ENCODE results near the gene ATG2B. TPM values are rescaled to one million over a fixed set of nuclear protein-coding genes. Genes with fewer than 3 reads are reported as not detected.

ATG2B gene
- total RNA-seq, 1 donor from 2014 or later, result 21.0 TPM

DNA sequence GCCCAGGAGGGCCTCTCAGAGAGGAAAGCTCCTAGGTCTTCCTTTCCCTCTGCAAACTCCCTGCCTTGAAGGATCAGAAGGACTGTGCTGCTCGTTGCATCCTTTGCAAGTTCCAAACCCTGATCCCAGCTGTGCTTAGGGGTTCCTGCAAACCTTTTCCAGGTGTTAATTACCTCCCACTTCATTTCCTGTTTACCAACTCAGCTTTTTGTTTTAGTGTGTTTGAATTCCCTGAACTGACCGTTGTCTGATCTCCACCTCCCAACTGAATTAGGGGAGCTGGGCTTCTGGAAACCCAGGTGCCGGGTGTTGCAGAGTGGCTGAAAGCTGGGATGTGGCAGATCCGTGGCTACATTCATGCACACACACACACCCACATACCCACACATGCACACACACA is 127.7 kb downstream of the ATG2B start:
- H3K4me3 Mint-ChIP-seq, result no peak overlapping the region
- H3K9me3 Mint-ChIP-seq, result no peaks in the 10 kb centered on the region
- intact Hi-C loops (cut with micrococcal nuclease), result no loop called here
- H3K27ac Mint-ChIP-seq, result no peak overlapping the region
- DNase-seq (no peak), ATAC-seq (ENCODE audit: low read depth) (no peak)
- no peak for TF ChIP-seq CTCF (IDR thresholded peaks at IDR 0.05)
- CTCF ChIA-PET, result no interaction called here
- no peaks in the 10 kb centered on the region for H3K36me3 Mint-ChIP-seq (ENCODE audit: low read depth)
- H3K4me1 Mint-ChIP-seq, result no peaks in the 10 kb centered on the region
- POLR2A ChIA-PET, result no interaction called here
- H3K27me3 Mint-ChIP-seq, result peaks cover 7% of the 10 kb centered on the region

- intact Hi-C loops (cut with micrococcal nuclease), result no loop called here
- POLR2A ChIA-PET, result no interaction called here
- no peak for ATAC-seq (ENCODE audit: low read depth)
Observed at GRCh38 chr14:96233661-96234060, 129.5 kb downstream of the ATG2B start.

GRCh38 chr14:96232506-96232905 is 130.6 kb downstream of the ATG2B start:
- peaks cover 2% of the 10 kb centered on the region for H3K9me3 Mint-ChIP-seq
- H3K4me1 Mint-ChIP-seq, result no peaks in the 10 kb centered on the region
- CTCF ChIA-PET, result no interaction called here

More at GRCh38 chr14:96233661-96234060, 129.5 kb downstream of the ATG2B start:
- Mint-ChIP-seq H3K27me3 (peaks cover 5% of the 10 kb centered on the region), H3K4me3 (no peak overlapping the region), H3K27ac (no peak overlapping the region), H3K4me1 (no peaks in the 10 kb centered on the region), H3K9me3 (no peaks in the 10 kb centered on the region), H3K36me3 (ENCODE audit: low read depth) (no peaks in the 10 kb centered on the region)
- DNase-seq, result no peak
- TF ChIP-seq CTCF (IDR thresholded peaks at IDR 0.05), result no peak
- CTCF ChIA-PET, result no interaction called here

GRCh38 chr14:96231526-96232130 is 131.5 kb downstream of the ATG2B start:
- H3K4me3 Mint-ChIP-seq, result no peak overlapping the region
- no peaks in the 10 kb centered on the region for H3K36me3 Mint-ChIP-seq (ENCODE audit: low read depth)
- no peak for TF ChIP-seq CTCF (IDR thresholded peaks at IDR 0.05)
- peaks cover 5% of the 10 kb centered on the region for H3K27me3 Mint-ChIP-seq
- no peak overlapping the region for H3K27ac Mint-ChIP-seq
- peaks cover 2% of the 10 kb centered on the region for H3K9me3 Mint-ChIP-seq
- H3K4me1 Mint-ChIP-seq, result no peaks in the 10 kb centered on the region
- ATAC-seq (ENCODE audit: low read depth) (no peak), DNase-seq (no peak)
- intact Hi-C loops (cut with micrococcal nuclease), result no loop called here
- CTCF ChIA-PET, result no interaction called here
- POLR2A ChIA-PET, result no interaction called here

More at GRCh38 chr14:96232506-96232905, 130.6 kb downstream of the ATG2B start:
- POLR2A ChIA-PET, result no interaction called here
- TF ChIP-seq CTCF (IDR thresholded peaks at IDR 0.05), result no peak
- H3K4me3 Mint-ChIP-seq, result no peak overlapping the region
- H3K27me3 Mint-ChIP-seq, result peaks cover 5% of the 10 kb centered on the region
- H3K36me3 Mint-ChIP-seq (ENCODE audit: low read depth), result no peaks in the 10 kb centered on the region
- no peak for ATAC-seq (ENCODE audit: low read depth)
- no peak for DNase-seq
- no peak overlapping the region for H3K27ac Mint-ChIP-seq
- intact Hi-C loops (cut with micrococcal nuclease), result no loop called here

DNA sequence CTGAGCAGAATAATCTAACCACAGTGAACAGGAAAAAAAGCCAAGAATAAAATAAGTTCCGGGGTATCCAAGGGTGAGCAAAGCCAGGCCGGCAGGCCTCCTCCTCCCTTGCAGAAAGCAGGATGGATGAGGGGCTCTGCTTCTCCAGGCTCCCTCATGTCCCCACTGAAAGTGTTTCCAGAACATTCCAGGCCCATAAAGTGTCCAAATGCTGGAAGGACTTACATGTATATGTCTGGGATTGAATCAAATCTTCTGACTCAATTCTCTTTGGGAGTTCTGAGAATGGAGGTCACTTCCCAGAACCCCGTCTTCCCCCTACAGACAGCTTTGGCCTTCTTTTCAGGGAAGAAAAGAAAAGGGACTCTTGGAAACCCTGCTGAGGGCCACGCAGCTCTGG is 132.1 kb downstream of the ATG2B start:
- no peak for DNase-seq
- Mint-ChIP-seq H3K27me3 (peaks cover 5% of the 10 kb centered on the region), H3K36me3 (ENCODE audit: low read depth) (no peaks in the 10 kb centered on the region), H3K4me3 (no peak overlapping the region), H3K27ac (no peak overlapping the region), H3K4me1 (no peaks in the 10 kb centered on the region), H3K9me3 (peaks cover 2% of the 10 kb centered on the region)
- no peak for ATAC-seq (ENCODE audit: low read depth)
- ChIA-PET POLR2A (no interaction called here), CTCF (no interaction called here)
- intact Hi-C loops (cut with micrococcal nuclease), result no loop called here
- no peak for TF ChIP-seq CTCF (IDR thresholded peaks at IDR 0.05)
